Type B pancreatic cell (in vitro differentiated cells): ENCODE results near the gene GLI1. TPM values are rescaled to one million over a fixed set of nuclear protein-coding genes. Genes with fewer than 3 reads are reported as not detected.
"Not testable (repeated sequence)": the region's sequence is repeated elsewhere in the genome, so short reads cannot be mapped to it uniquely, and the experiment has no call there.

ENCODE experiments used
- DNase-seq: peaks from one replicate; pipeline ENCODE4 v3.0.0; 2021; ENCODE audit warnings: mixed read lengths; ENCODE audit not compliant: unreplicated experiment; ENCODE audit errors: extremely low spot score
- H3K27ac Mint-ChIP-seq: 2 replicates; pipeline ENCODE4 v1.8.0; 2021; ENCODE audit warnings: mild to moderate bottlenecking, mixed read lengths
- H3K27me3 Mint-ChIP-seq: 2 replicates; pipeline ENCODE4 v1.8.0; 2021; ENCODE audit warnings: mixed read lengths
- H3K36me3 Mint-ChIP-seq: 2 replicates; pipeline ENCODE4 v1.8.0; 2021; ENCODE audit warnings: mixed read lengths
- H3K4me1 Mint-ChIP-seq: one replicate; pipeline ENCODE4 v1.8.0; 2021; ENCODE audit warnings: mixed read lengths; ENCODE audit not compliant: unreplicated experiment
- H3K4me3 Mint-ChIP-seq: 2 replicates; pipeline ENCODE4 v1.8.0; 2021; ENCODE audit warnings: mild to moderate bottlenecking, mixed read lengths
- H3K9me3 Mint-ChIP-seq: 2 replicates; pipeline ENCODE4 v1.8.0; 2021; ENCODE audit warnings: mixed read lengths
- CTCF ChIP-seq: fragments of 200-600 bp; sonication (generic); conservative IDR thresholded peaks from 2 replicates; pipeline ENCODE4 v1.5.0; 2021; ENCODE audit warnings: antibody characterized with exemption, mild to moderate bottlenecking
- total RNA-seq: library from RNA; stranded (reverse); gene quantifications from 2 replicates; pipeline ENCODE4 v1.2.1, GENCODE V29; 2021; ENCODE audit warnings: low replicate concordance

Gene GLI1
- total RNA-seq, 1 donor from 2014 or later = 22.7 TPM

GRCh38 chr12:57514720-57515407 lies 55.3 kb downstream of the GLI1 start:
- Mint-ChIP-seq H3K4me3 (no peak overlapping the region), H3K27ac (no peak overlapping the region), H3K36me3 (peaks cover 36% of the 10 kb centered on the region), H3K9me3 (no peaks in the 10 kb centered on the region), H3K27me3 (no peaks in the 10 kb centered on the region), H3K4me1 (peaks cover 14% of the 10 kb centered on the region)
- DNase-seq = no peak
- TF ChIP-seq CTCF = no peak

GRCh38 chr12:57515408-57515933 lies 55.9 kb downstream of the GLI1 start:
- Mint-ChIP-seq H3K9me3 (no peaks in the 10 kb centered on the region), H3K27ac (peak overlapping the region; percentile 75), H3K4me3 (no peak overlapping the region), H3K27me3 (no peaks in the 10 kb centered on the region), H3K36me3 (peaks cover 36% of the 10 kb centered on the region), H3K4me1 (peaks cover 14% of the 10 kb centered on the region)
- DNase-seq = no peak
- TF ChIP-seq CTCF = no peak

- Mint-ChIP-seq H3K4me3 (peak overlapping the region; percentile 34), H3K27me3 (no peaks in the 10 kb centered on the region), H3K27ac (peak overlapping the region; percentile 75), H3K4me1 (peaks cover 14% of the 10 kb centered on the region), H3K9me3 (no peaks in the 10 kb centered on the region), H3K36me3 (peaks cover 36% of the 10 kb centered on the region)
- TF ChIP-seq CTCF = no peak
- DNase-seq = no peak
Observed at GRCh38 chr12:57515934-57516541, 56.5 kb downstream of the GLI1 start.

GRCh38 chr12:57516617-57517153 lies 57.1 kb downstream of the GLI1 start:
- H3K27me3 Mint-ChIP-seq = no peaks in the 10 kb centered on the region
- H3K9me3 Mint-ChIP-seq = no peaks in the 10 kb centered on the region
- no peak for TF ChIP-seq CTCF
- no peak for DNase-seq
- H3K4me1 Mint-ChIP-seq = peaks cover 17% of the 10 kb centered on the region
- no peak overlapping the region for H3K4me3 Mint-ChIP-seq
- H3K27ac Mint-ChIP-seq = peak overlapping the region; percentile 75
- H3K36me3 Mint-ChIP-seq = peaks cover 36% of the 10 kb centered on the region

- H3K27ac Mint-ChIP-seq = peak overlapping the region; percentile 75
- H3K4me1 Mint-ChIP-seq = peaks cover 22% of the 10 kb centered on the region
- H3K4me3 Mint-ChIP-seq = peak overlapping the region; percentile 71
- no peaks in the 10 kb centered on the region for H3K27me3 Mint-ChIP-seq
- peaks cover 32% of the 10 kb centered on the region for H3K36me3 Mint-ChIP-seq
- no peak for DNase-seq
- H3K9me3 Mint-ChIP-seq = no peaks in the 10 kb centered on the region
- no peak for TF ChIP-seq CTCF
Observed at GRCh38 chr12:57517187-57517586, 57.6 kb downstream of the GLI1 start.

- Mint-ChIP-seq H3K4me3 (peak overlapping the region; percentile 71), H3K4me1 (peaks cover 23% of the 10 kb centered on the region), H3K27ac (peak overlapping the region; percentile 99), H3K36me3 (peaks cover 27% of the 10 kb centered on the region)
- not testable (repeated sequence) for H3K9me3 Mint-ChIP-seq, H3K27me3 Mint-ChIP-seq, DNase-seq
Observed at GRCh38 chr12:57517718-57518117, 58.1 kb downstream of the GLI1 start.
